ENCODE results near the gene SEMA3A.

GRCh38 chr7:84022009-84022408 is 172.6 kb downstream of the SEMA3A start:
- TF ChIP-seq CTCF (IDR thresholded peaks at IDR 0.05; ENCODE audit: low read depth, low read length, missing input control) (no peak), JUND (IDR thresholded peaks at IDR 0.05) (no peak), REST (IDR thresholded peaks at IDR 0.05) (no peak), NR2F2 (IDR thresholded peaks at IDR 0.05) (no peak), RXRA (IDR thresholded peaks at IDR 0.05) (no peak), SP1 (IDR thresholded peaks at IDR 0.05) (no peak), EGR1 (IDR thresholded peaks at IDR 0.05; ENCODE audit: low read depth in 2 of 2) (no peak), MAX (IDR thresholded peaks at IDR 0.05) (no peak), FOXA1 (IDR thresholded peaks at IDR 0.05) (no peak)

Measured in liver (tissue), 3 donors.